SW480 (cell line): ENCODE data around the gene PDIA2.

Source experiments
- DNase-seq: peaks from one replicate; pipeline ENCODE4 v3.0.0-alpha.2; 2016; ENCODE audit warnings: low spot score

Gene PDIA2

DNA sequence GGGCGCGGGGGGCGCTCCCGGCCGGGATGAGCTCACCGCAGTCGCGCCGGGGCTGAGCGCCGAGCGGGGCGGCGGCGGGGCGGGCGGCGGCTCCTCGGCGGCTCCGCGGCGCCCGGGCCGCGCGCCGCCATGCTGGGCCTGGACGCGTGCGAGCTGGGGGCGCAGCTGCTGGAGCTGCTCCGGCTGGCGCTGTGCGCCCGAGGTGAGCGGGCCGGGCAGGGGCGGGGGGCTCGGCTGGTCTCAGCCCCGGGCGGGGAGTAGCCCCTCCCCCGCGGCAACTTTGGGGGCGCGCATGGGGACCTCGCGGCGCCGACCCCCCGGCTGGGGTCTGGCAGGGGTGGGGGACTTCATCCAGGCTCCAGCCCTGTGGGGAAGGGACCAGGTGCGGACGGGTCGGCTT lies 2.4 kb upstream of the PDIA2 start, which contains the start of gene ARHGDIG:
TSS of gene ARHGDIG (plus strand) at position 40 of the 400 bp plus-strand sequence. CDS start at position 130, 90 bp downstream.
- DNase-seq: no peak

DNA sequence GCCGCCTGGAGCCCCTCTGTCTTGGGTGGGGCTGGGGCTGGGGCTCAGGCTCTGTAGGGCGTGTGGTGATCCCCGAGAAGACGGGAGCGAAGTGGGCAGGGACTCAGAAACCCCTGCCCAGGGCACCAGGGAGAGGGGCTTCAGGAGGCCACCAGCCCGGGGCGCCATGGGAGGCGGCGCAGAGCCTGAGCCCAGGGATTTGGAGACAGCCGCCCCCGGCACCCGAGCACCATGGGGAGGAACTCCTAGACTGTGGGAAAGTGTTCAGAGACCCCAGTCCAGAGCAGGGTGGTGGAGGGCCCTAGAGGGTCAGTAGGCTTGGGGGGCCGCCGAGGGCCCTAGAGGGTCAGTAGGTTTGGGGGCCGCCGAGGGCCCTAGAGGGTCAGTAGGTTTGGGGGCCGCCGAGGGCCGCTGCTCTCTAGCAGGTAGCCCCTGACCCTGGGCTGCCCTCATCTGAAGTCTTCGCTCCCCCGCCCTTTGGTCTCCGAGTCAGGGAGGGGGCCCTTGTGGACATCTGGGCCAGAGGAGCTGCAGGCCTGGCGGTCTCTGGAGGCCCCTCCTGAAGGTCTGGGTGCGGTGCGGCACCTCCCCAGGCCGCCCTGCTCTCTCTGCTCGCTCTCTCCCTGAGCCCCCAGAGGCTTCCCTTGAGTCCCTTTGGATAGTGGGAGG lies 1.8 kb upstream of the PDIA2 start:
- no peak for DNase-seq

DNA sequence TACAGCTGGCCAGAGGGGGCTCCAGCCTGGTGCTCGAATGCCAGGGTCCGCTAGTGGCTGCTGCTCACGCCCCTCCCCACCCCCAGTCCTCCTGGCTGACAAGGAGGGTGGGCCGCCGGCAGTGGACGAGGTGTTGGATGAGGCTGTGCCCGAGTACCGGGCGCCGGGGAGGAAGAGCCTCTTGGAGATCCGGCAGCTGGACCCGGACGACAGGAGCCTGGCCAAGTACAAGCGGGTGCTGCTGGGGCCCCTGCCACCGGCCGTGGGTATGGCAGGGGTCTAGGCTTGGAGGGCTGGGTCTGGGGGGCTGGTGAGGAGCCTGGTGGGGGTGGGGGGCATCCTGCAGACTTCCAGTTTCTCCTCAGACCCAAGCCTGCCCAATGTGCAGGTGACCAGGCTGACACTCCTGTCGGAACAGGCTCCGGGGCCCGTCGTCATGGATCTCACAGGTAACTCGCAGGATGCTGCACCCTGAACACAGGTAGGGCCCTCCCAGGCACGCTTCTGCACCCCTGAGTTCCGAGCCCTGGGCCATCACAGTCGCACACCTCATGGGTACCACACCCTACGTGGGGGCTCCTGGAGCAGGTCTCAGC lies 1.2 kb upstream of the PDIA2 start:
- DNase-seq: no peak

DNA sequence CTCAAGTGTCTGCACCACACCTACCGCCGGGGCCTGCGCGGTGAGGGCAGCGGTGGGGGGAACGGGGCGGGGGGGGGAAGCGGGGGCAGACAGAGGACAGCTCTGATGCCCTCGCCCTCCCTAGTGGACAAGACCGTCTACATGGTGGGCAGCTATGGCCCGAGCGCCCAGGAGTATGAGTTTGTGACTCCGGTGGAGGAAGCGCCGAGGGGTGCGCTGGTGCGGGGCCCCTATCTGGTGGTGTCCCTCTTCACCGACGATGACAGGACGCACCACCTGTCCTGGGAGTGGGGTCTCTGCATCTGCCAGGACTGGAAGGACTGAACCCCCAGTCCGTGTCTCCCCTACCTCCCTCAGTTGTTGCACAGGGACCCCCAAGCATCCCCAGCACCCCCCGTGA lies 473 bp upstream of the PDIA2 start:
- no peak for DNase-seq

DNA sequence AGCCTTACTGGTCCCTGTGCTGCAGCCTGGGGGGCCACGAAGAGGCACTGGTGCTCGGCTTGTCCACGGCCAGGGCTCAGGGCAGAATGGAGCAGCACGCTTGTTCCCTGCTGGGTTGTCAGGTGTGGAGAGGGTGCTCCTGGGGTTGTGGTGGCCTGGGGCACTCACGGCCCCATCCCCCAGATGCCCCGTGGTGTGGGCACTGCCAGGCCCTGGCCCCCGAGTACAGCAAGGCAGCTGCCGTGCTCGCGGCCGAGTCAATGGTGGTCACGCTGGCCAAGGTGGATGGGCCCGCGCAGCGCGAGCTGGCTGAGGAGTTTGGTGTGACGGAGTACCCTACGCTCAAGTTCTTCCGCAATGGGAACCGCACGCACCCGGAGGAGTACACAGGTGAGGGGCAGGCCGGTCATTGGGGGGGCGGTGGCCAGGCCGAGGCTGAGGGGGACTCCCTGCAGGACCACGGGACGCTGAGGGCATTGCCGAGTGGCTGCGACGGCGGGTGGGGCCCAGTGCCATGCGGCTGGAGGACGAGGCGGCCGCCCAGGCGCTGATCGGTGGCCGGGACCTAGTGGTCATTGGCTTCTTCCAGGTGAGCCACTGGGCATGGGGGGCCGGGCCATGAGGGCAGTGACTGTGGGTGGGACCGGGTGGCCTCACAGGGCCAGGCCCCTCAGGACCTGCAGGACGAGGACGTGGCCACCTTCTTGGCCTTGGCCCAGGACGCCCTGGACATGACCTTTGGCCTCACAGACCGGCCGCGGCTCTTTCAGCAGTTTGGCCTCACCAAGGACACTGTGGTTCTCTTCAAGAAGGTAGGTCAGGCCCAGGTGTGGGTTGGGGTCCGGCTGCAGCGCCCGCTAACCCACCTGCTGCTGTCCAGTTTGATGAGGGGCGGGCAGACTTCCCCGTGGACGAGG lies 1.5 kb downstream of the PDIA2 start:
- no peak for DNase-seq

DNA sequence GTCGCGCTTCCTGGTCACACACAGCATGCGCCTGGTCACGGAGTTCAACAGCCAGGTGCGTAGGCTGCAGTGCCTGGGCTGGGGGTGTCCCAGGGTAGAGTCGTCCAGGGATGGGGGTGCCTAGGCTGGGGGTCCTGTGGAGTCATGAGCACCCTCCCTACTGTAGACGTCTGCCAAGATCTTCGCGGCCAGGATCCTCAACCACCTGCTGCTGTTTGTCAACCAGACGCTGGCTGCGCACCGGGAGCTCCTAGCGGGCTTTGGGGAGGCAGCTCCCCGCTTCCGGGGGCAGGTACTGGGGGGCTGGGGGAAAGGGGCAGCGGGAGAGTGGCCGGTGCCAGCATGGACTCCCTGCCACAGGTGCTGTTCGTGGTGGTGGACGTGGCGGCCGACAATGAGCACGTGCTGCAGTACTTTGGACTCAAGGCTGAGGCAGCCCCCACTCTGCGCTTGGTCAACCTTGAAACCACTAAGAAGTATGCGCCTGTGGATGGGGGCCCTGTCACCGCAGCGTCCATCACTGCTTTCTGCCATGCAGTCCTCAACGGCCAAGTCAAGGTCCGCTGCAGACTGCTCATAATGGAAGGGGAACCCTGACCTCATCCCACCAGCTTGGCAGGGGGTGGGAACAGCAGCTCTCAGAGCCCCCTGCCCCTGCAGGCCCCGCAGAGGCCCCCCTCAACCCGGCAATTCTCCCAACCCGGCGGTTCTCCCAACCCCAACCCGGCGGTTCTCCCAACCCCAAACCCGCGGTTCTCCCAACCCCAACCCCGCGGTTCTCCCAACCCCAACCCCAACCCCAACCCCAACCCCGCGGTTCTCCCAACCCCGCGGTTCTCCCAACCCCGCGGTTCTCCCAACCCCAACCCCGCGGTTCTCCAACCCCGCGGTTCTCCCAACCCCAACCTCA lies 2.4 kb downstream of the PDIA2 start:
- DNase-seq: no peak

DNA sequence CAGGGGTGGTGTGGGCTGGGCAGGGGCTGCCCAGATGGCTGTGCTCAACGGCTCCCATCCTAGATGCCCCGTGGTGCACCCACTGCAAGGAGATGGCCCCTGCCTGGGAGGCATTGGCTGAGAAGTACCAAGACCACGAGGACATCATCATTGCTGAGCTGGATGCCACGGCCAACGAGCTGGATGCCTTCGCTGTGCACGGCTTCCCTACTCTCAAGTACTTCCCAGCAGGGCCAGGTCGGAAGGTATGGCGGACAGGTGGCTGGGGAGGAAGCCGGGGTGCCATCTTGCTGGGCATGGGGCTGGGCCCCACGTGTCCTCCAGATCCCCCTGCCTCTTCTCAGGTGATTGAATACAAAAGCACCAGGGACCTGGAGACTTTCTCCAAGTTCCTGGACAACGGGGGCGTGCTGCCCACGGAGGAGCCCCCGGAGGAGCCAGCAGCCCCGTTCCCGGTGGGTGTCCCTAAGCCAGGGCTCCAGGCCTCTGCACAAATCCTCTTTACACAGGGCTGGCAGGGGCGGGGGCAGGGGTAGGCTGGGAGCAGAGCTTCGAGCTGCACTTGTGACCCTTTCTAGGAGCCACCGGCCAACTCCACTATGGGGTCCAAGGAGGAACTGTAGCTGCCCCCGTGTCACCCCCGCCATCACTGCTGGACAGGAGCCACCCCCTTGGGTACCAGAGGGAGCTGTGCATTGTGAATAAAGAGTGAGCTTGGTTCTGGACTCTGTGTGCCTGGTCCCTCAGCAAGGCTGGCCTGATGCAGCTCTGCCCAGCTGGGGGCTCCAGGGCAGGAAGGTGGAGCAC lies 3.7 kb downstream of the PDIA2 start:
- DNase-seq: no peak

DNA sequence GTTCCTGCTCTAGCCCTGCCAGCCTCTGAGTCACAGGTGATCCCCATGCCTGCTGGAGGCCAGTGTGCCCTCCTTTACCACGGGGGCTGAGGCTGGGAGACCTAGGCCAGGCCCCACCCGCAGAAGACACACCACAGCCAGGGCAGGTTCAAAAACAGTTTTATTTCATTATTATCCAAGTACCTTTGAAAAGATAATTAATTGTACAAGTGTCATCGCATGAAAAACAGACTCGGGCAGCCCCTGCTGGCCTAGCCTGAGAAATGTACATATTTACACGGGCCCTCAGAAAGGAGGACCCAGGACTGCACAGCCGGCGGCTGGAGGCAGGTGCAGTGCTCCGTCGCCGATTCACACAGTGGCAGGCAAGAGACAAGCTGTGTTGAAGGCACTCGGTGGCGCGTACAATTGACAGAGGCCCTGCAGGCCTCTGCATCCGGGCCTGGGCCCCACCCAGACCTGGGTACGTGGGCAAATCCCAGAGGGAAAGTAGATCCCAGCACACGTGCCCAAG lies 4.4 kb downstream of the PDIA2 start:
- no peak for DNase-seq

DNA sequence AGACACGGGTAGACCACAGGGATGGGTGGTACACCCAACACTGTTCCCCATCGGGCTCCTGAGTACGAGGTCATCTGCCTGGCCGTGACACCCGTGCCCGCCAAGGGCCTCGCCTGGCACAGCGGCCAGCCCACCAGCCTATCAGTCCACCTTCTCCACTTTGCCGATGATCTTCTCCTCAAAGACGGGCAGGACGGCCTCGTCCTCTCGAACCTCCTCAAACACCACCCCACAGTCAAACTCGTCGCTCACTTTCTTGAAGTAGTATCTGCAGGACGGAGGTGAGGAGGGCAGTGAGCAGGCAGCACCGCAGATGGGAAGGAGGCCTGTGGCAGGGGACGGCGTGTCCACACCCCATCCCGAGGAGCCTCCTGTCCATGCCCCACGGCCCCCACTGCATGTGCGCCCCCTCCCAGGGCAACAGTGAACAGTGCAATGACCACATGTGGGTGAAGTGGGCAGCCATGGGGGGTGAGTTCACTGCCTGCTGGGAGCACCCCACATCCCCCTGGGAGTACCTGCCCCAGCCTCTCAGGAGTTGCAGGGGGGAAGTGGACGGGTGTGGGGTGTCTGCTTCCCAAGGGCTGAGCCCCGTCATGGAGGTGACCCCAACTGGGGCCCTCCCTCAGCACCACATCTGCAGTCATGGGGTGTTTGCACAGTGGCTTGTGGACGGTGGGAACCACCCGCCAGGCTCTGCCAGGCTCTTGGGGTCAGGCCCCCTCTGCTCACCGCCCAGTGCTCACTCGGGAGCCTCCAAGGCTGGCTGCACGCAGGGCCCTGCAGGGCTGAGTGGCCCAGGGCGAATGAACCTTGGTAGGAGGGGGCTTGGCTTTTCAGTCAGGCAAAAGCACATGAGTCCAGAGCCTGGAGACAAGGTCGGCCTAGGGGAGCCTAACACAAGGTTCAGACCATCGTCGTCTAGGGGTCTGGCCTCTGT lies 5.3 kb downstream of the PDIA2 start:
- DNase-seq: no peak

DNA sequence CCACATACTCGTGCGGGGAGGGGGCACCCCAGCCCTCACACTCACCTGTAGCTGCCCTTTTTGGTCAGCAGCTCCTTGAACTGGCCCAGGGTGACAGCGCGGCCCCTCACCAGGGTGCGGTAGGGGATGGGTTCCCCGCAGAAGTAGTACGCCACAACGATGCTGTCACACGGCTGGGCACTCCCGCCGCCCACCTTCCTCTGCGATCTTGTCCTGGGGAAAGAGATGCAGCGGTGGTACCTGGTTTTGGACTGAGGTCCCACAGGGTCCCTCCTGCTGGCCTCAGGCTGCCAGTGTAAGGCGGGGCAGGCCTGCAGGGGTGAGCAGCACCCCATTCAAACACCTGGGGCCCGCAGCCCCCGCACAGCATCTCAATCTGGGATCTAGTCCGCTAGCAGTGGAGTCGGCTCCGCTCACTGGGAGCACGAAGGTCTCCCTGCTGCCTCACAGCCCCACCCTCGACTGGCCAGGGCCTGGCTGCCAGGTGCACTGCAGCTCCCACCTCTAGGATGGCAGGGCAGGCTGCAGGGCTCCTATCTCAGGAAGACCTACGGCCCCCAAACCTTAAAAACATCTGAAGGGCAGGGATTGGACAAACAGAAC lies 6.5 kb downstream of the PDIA2 start:
- no peak for DNase-seq

DNA sequence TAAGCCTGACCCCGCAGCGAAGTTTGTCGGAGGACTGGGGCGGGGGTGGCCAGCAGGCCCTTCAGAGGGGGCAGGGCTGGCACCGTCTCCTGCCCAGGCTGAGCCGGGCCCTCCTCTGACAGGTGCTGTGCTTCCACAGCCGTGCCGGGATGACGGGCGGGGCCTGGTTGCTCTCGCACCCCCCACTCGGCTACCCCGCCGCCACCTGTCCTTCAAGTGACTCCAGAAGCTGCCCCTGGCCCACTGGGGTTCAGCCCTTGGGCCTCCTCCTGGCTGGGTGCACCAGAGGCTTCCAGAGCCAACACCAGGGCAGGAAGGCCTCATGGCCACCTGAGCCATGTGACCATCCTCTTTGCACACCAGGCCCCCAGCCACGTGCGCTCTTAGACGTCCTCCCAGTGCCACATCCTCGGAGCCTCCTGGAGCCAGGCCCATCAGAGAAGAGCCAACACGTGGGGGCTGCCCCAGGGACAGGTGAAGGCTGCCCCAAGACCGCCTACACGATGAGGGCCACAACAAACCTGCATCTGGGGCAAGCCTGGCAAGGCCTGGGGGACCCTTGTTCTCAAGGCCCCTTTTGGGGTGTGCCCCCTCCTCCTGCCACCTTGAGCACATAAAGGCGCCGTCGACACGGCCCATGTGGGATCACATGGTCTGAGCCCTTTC lies 7.2 kb downstream of the PDIA2 start:
- no peak for DNase-seq

DNA sequence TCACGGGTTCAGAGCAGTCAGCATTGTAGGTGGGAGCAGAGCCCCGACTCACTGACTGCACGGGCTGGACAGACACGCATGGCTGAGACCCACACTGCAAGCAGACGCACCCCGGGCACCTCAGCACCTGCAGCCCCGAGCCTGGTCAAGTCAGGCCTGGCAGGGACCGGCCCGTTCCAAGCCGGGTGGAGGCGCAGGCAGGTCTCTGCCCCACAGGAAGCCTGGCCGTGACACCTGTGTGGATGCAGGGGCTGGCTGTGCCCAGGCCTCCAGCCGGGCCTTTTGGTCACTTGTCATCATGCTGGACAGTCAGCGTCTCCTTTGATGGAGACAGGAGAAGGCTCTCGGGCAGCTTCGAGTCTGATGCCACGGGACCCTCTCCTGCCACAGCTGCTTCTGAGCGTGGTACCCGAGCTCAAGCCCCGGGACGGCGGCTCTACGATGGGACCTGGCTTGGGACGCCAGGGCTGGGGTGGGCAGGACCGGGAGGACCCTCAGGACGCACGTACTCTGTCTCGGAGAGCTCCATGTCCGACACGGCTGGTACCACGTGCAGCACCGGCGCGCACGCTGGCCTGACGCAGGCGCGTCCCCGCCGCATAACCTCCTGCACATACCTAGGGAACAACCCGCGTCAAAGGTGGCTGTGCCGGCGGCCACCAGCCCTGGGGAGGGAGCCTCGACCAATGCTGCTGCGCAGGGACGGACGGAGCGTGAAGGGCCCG lies 7.9 kb downstream of the PDIA2 start:
- DNase-seq: no peak

DNA sequence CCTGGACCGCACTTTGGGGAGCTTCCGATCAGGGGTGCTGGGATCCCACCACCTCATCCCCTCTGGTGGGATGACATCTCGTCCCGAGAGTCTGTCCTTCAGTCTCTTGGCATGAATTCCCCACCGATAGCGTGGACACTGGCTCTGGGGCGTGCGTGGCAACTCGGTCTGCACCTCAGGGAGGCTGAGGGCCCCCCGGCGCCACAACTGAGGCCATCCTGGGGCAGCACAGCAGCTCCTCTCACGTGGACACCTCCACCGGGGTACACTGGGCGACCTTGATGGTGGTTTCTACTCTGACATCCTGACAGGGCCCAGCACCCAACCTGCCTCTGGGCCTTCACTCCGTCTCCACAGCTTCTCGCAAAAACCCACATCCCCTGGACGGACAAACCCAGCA lies 8.6 kb downstream of the PDIA2 start:
- no peak for DNase-seq

DNA sequence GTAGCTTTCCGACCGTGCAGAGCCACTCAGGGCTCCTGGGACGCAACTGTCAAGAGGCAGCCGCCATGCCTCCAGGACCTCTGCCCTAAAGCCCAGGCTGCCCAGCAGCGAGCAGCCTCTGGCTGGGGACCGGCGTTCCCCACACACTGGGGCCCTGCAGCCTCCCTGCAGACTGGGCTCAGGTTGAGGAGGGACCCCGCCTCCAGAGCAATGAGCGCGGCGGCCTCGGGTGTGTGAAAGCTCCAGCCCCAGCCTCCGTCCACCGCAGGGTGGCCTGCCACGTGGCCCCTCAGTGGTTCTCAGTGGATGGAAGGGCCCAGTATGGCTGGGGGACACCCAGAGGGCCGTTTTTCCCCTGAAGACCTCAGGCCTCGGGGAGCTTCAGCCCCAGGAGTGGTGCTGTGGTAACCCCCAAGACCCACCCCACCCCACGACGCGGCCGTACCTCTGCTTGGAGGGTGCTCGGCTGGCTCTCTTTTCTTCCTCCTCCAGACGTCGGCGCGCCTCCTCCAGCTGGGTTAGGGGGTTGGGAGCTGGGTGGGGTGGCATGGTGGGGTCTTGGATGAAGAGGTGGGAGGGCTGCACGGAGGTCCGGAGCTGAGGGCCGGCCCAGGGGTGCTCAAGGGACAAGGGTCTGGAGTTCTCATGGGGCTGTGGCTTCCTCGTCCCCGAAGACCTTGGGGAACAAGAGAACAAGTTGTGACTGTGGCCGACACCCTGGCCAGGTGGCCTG lies 10.2 kb downstream of the PDIA2 start:
- no peak for DNase-seq

DNA sequence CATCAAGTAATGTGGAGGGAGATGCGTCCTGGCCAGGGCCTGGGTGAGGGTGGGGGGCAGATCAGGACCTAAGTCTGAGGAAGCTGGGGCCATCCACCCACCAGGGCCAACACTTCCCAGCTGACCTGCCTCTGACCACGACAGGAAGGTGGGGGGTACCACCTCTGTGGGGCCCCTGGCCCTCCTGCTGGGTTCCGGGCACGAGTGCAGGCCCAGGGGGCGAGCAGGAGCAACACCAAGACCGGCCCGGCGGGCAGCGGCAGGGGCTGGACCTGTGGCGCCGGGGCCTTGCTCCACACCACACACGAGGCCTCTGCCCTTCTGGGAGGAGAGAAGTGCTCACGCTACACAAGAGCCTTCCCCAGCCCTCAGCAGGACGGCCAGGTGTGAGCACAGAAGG lies 13.3 kb downstream of the PDIA2 start:
- DNase-seq: no peak

DNA sequence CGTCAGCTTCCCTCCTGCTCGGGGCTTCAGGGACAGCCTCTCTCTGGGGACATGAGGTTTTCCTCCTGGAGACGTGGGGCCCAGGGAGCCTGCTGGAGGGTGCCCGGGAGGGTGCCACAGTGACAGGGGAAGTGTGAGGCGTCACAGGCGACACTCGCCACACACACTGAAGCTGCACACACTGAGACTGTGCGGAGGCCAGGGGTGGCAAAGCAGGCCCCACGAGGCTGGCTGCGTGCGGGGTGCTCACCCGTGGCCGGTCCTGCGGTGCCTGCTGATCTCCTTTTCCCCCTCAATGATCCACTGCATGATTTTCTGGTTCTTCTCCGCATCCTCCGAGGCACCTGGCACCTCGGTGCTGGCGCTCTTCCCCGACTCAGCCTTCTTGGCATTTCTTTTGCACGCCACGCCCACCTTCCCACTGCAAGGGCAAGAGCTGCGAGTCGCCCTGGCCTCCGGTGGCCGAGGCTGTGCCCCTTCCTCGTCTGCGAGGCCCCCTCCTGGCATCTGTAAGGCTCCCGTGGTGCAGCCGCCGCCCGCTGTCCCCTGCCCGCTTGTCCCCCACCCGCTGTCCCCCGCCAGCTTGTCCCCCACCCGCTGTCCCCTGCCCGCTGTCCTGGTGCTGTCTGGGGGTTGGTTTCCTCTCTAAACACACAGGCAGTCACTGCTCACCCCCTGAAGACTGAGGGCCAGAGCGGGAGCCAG lies 14.0 kb downstream of the PDIA2 start:
- no peak for DNase-seq

DNA sequence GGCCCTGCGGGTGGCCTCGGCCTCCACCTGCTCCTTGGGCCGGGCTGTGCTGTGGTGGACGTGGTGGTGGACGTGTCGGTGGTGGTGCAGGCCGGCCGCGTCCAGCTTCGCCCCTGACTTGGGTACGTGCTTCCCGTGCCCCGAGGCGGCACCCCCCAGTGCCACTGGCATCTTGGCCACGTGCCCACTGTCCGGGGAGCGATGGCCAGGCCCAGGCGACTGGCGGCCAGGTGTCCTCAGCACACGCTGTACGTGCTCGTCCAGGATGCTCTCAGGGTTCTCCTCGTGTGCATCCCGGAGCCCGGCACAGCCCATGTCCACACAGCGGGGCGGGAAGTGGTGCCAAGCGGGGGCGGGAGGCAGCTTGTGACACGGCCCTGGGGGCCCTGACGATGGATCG lies 14.9 kb downstream of the PDIA2 start:
- DNase-seq: no peak
